ENCODE results near the gene NCOR1. TPM values are rescaled to one million over a fixed set of nuclear protein-coding genes. Genes with fewer than 3 reads are reported as not detected.

Gene NCOR1
- total and polyA plus RNA-seq, 10 of the 15 experiments (the other 5 are each of a cell fraction or from before 2014, with no cell fraction given) = 34.5 to 135 (median 82.9) TPM

DNA sequence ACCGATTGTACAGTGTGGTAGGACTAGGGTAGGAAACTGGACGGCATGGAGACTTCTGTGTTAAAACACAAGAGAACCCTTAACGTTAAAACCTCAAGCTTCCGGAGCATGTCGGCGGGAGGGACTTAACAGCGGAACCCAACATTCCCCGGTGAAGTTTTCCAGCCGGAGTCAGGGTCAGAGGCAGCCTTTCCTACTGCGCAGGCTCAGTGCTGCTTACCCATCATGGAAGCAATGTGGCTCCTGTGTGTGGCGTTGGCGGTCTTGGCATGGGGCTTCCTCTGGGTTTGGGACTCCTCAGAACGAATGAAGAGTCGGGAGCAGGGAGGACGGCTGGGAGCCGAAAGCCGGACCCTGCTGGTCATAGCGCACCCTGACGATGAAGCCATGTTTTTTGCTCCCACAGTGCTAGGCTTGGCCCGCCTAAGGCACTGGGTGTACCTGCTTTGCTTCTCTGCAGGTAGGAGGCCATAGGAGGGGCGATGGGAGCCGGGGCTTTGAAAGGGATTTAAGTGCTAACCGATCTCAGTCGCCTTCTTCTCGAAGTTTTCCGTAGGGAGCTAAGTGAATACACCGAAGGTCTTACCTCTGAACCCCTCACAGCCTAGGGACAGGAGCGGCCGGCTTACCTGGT, 1.8 kb upstream of the NCOR1 start, which contains the start of gene PIGL (continued):
- TF ChIP-seq E2F4 (IDR thresholded peaks at IDR 0.05; ENCODE audit: low read depth, low read length) = no peak
- TF ChIP-seq CEBPB (IDR thresholded peaks at IDR 0.05; ENCODE audit: borderline replicate concordance in 1 of 2, low read depth in 2 of 2, low read length in 2 of 2) = no peak
- no peak for TF ChIP-seq CBX3 (IDR thresholded peaks at IDR 0.05; ENCODE audit: borderline replicate concordance, low read depth)
- TF ChIP-seq NFXL1 (IDR thresholded peaks at IDR 0.05; ENCODE audit: borderline replicate concordance) = no peak
- TF ChIP-seq GABPA (IDR thresholded peaks at IDR 0.05; ENCODE audit: low read depth) = peak; percentile 91
- TF ChIP-seq WRNIP1 (IDR thresholded peaks at IDR 0.05; ENCODE audit: borderline replicate concordance, low read depth, low read length) = peak; percentile 99
- peak; percentile 54; the same call in 1 of the 2 replicates for TF ChIP-seq REST (IDR thresholded peaks at IDR 0.05; ENCODE audit: low read depth, low read length)
- peak; percentile 87; the same call in 1 of the 2 replicates for TF ChIP-seq CBX5 (IDR thresholded peaks at IDR 0.05; ENCODE audit: low read depth)
- peak; percentile 94 for TF ChIP-seq NR2C1 (IDR thresholded peaks at IDR 0.05)
- TF ChIP-seq TARDBP (IDR thresholded peaks at IDR 0.05; ENCODE audit: borderline replicate concordance) = no peak
- no peak; the same call in 1 of the 2 replicates for TF ChIP-seq ZNF207 (IDR thresholded peaks at IDR 0.05; ENCODE audit: borderline replicate concordance)
- no peak for TF ChIP-seq ZBTB4 (CRISPR knock-in tag; IDR thresholded peaks at IDR 0.05)
- no peak for TF ChIP-seq CHD4 (IDR thresholded peaks at IDR 0.05)
- peak; percentile 71 for TF ChIP-seq LARP7 (IDR thresholded peaks at IDR 0.05)
- TF ChIP-seq SMAD1 (IDR thresholded peaks at IDR 0.05; ENCODE audit: low read depth, partially characterized antibody) = peak; percentile 50
- TF ChIP-seq BCLAF1 (IDR thresholded peaks at IDR 0.05) = no peak
- TF ChIP-seq FOS (IDR thresholded peaks at IDR 0.05; ENCODE audit: borderline replicate concordance, extremely low read depth, insufficient read length) = no peak
- TF ChIP-seq SREBF1 (IDR thresholded peaks at IDR 0.05; ENCODE audit: low read length) = no peak
- TF ChIP-seq MTA3 (IDR thresholded peaks at IDR 0.05; ENCODE audit: borderline replicate concordance, low read length) = peak; percentile 50; the same call in 1 of the 2 replicates
- TF ChIP-seq ZSCAN29 (IDR thresholded peaks at IDR 0.05) = no peak
- TF ChIP-seq ZNF217 (IDR thresholded peaks at IDR 0.05) = no peak

Measured in GM12878 (cell line).